Fibroblast of pulmonary artery (primary cell): ENCODE results near the gene NSFL1C.

Experiments
- DNase-seq: peaks from one replicate; pipeline ENCODE4 v3.0.0-alpha.2; 2010; ENCODE audit warnings: low read depth
- H3K4me3 ChIP-seq: replicated peaks from 2 replicates; pipeline ENCODE4 v1.5.1; 2011; ENCODE audit warnings: low read depth, mild to moderate bottlenecking, control low read depth, low read length, moderate library complexity
- CTCF ChIP-seq: IDR thresholded peaks from 2 replicates; pipeline ENCODE4 v1.5.1; 2011; ENCODE audit warnings: mild to moderate bottlenecking, control low read depth, low read length, inconsistent platforms; ENCODE audit errors: missing control alignments

Gene NSFL1C

DNA sequence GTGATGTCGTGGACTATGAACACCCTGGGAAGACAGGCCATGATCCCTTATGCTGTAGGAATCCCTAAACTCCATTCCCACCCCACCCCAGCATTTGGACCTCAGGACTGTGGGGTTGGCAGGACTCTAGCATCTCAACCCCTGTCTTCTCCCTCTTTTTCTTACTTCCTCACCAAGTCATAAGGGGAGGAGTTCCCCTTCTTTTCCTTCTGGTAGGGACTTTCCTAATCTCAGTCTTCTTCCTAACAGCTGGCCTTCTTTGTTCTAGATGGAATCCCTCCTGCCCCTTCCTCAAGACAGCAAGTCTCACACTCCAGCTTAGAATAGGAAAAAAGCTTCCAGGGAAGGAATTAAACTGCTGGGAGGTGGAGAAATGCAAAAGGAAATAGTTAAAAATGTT lies 26.9 kb upstream of the NSFL1C start:
- no peak overlapping the region for H3K4me3 ChIP-seq
- no peak for TF ChIP-seq CTCF
- no peak for DNase-seq

- peak; percentile 31 for DNase-seq
- TF ChIP-seq CTCF: no peak
- H3K4me3 ChIP-seq: no peak overlapping the region
Observed at GRCh38 chr20:1491860-1492642, 25.4 kb upstream of the NSFL1C start.

DNA sequence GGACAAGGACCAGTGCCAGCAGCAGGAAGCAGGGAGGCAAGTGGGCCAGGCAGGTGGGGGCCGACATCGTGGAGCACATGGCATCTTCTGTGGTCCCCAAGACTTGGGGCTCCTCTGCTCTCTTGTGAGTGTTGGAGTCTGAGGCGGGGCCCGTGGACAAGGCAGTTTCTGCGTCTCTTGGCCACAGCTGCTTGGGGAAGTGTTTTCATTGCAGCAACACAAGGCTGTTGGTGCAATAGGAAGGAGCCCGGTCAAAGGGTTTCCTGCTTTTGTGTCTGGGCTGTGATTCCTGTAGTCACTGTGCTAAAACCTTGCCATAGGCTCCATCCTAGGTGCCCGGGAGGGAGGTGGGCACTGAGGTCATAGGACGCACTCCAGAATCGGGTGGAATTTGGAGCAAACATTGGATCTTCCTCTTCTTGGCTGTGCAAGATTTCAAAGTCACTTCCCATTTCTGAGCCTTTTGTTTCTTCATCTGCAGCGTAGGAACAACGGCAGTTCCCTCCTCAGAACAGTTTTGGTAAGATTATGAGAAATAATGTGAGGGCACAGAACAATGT lies 24.7 kb upstream of the NSFL1C start, which contains the start of gene SIRPB2:
Gene SIRPB2, minus strand, starts transcription at position 140 of the 560 bp plus-strand sequence. Its CDS starts 61 bp downstream, at position 79.
- DNase-seq: peak; percentile 47
- TF ChIP-seq CTCF: no peak
- H3K4me3 ChIP-seq: no peak within 1 kb of the TSS

DNA sequence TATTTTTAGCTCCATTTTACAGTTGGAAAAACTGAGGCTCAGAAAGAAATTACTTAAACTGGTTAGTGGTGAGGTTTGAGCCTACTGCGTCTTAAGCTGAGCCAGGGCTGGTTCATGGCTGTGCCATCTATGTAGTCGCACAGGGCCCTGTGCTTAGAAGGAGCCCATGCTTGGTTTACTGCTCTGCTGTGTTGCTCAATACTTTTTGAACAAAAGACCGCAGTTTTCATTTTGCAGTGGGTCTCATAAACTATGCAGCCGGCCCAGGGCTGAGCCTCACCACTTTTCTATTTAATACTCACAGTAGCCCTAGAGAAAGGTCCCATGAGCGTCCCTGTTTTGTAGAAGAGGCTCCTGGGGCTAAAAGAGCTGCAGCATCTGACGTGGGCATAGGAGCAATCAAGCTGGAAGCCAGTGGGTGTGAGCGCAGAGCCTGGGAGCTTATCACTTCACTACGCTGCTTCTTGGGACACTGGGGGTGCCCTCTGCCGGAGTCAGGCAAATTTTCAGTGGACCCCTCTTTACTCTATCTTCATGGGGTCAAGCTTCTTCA lies 24.1 kb upstream of the NSFL1C start:
- no peak overlapping the region for H3K4me3 ChIP-seq
- no peak for DNase-seq
- no peak for TF ChIP-seq CTCF

- H3K4me3 ChIP-seq: no peak overlapping the region
- no peak for TF ChIP-seq CTCF
- DNase-seq: no peak
Observed at GRCh38 chr20:1489764-1490436, 23.3 kb upstream of the NSFL1C start.

GRCh38 chr20:1489325-1489724 lies 22.7 kb upstream of the NSFL1C start:
- H3K4me3 ChIP-seq: no peak overlapping the region
- no peak for DNase-seq
- no peak for TF ChIP-seq CTCF
